OCI-M2 (cell line): Measurements from ENCODE around the gene MYL12B.
"Not testable (repeated sequence)": the region's sequence is repeated elsewhere in the genome, so short reads cannot be mapped to it uniquely, and the experiment has no call there.

Source experiments
- DNase-seq: peaks from one replicate; lab custom pipeline; 2025; ENCODE audit not compliant: unreplicated experiment; lab: John Stamatoyannopoulos, UW

MYL12B gene

GRCh38 chr18:3294435-3295080, 32.6 kb downstream of the MYL12B start:
- DNase-seq, result no peak

- peak; percentile 69 for DNase-seq
Measured at GRCh38 chr18:3297025-3297984, 35.4 kb downstream of the MYL12B start.

- no peak for DNase-seq
Measured at GRCh38 chr18:3304832-3305231, 42.9 kb downstream of the MYL12B start.

- no peak for DNase-seq
Measured at GRCh38 chr18:3305354-3305762, 43.4 kb downstream of the MYL12B start.

GRCh38 chr18:3305933-3306332, 44.0 kb downstream of the MYL12B start:
- no peak for DNase-seq

GRCh38 chr18:3306391-3306790, 44.5 kb downstream of the MYL12B start:
- DNase-seq, result no peak

GRCh38 chr18:3313685-3314084, 51.8 kb downstream of the MYL12B start:
- DNase-seq, result no peak

- DNase-seq, result not testable (repeated sequence)
Measured at GRCh38 chr18:3315344-3315743, 53.4 kb downstream of the MYL12B start.

- no peak for DNase-seq
Measured at GRCh38 chr18:3319399-3319798, 57.5 kb downstream of the MYL12B start.

- DNase-seq, result no peak
Measured at GRCh38 chr18:3319894-3320454, 58.0 kb downstream of the MYL12B start.

- DNase-seq, result no peak
Measured at GRCh38 chr18:3321133-3321812, 59.3 kb downstream of the MYL12B start.

- no peak for DNase-seq
Measured at GRCh38 chr18:3323900-3324299, 62.0 kb downstream of the MYL12B start.
